ENCODE measurements around the gene PAIP2.

- TF ChIP-seq CTCF (IDR thresholded peaks at IDR 0.05), result no peak
- TF ChIP-seq POLR2A (IDR thresholded peaks at IDR 0.05), result no peak
- TF ChIP-seq EP300 (IDR thresholded peaks at IDR 0.05), result no peak
Observed at GRCh38 chr5:139397921-139398320, 56.3 kb downstream of the PAIP2 start.

Data from ovary (tissue), 3 donors.